Ovary (tissue), 9 donors: ENCODE data around the gene TBL2. TPM values are rescaled to one million over a fixed set of nuclear protein-coding genes. Genes with fewer than 3 reads are reported as not detected.
A peak's percentile ranks its signal among the peaks of the same experiment; 100 is the strongest.

ENCODE experiments used
- DNase-seq, 5 donors: peaks; one replicate each; pipeline ENCODE4 v3.0.0-alpha.2; 2019 to 2020
- H3K27ac ChIP-seq, 2 donors: fragments of 200-600 bp; one replicate each; pipeline versions ENCODE4 v1.5.1 to v1.8.0; 2019 to 2022
- H3K27me3 ChIP-seq: fragments of 200-600 bp; one replicate; pipeline ENCODE4 v1.8.0; 2022
- H3K36me3 ChIP-seq: fragments of 200-600 bp; sonication (generic); one replicate; pipeline ENCODE4 v1.5.1; 2019
- H3K4me1 ChIP-seq: one replicate; pipeline ENCODE4 v1.8.1; 2013; ENCODE audit warnings: mild to moderate bottlenecking, moderate library complexity; ENCODE audit not compliant: insufficient read depth
- H3K4me3 ChIP-seq: fragments of 200-600 bp; sonication (generic); one replicate; pipeline ENCODE4 v1.5.1; 2017
- H3K9me3 ChIP-seq, 2 donors: fragments of 200-600 bp in 1 of 2; sonication (generic) in 1 of 2; one replicate each; pipeline versions ENCODE4 v1.5.1 to v1.8.1; 2013 to 2019; ENCODE audit warnings: mild to moderate bottlenecking in 1 of 2, moderate library complexity in 1 of 2
- CTCF ChIP-seq, 3 donors: fragments of 450-650 bp in 2 of 3; fragments of 200-600 bp in 1 of 3; IDR thresholded peaks; one replicate each; pipeline versions ENCODE4 v1.5.1 to v1.8.0; 2016 to 2022; ENCODE audit warnings: antibody characterized with exemption in 3 of 3, mild to moderate bottlenecking in 1 of 3
- EP300 ChIP-seq: sonication (generic); formaldehyde crosslinking; IDR thresholded peaks from one replicate; pipeline ENCODE4 v1.6.1; 2017; ENCODE audit warnings: antibody characterized with exemption
- POLR2A ChIP-seq: fragments of 450-650 bp; IDR thresholded peaks from one replicate; pipeline ENCODE4 v1.6.1; 2017; ENCODE audit warnings: antibody characterized with exemption, mild to moderate bottlenecking, moderate library complexity
- WGBS, 3 donors: extraction: QIAGEN DNeasy Blood & Tissue Kit in 1 of 3; methylation state at CpG; one replicate each; pipeline versions ENCODE4 v1.1.5 to v1.1.7; 2013 to 2017; 5-methylcytosine and 5-hydroxymethylcytosine counted together
- intact Hi-C, 4 donors: fragments of 100-400 bp; cut with DNase I; formaldehyde crosslinking; loops; one replicate each; pipeline versions ENCODE4 v1.11.0 to v1.15.1; 2022 to 2023
- polyA plus RNA-seq, 2 donors: library from polyadenylated mRNA; stranded (reverse); fragments of 200-250 nt in 1 of 2; fragments of 350-450 nt in 1 of 2; fragmentation: Illumina TruSeq in 1 of 2; extraction: RNeasy Lipid Tissue Mini Kit (QIAGEN cat#74804) in 1 of 2; gene quantifications; one replicate each; pipeline ENCODE4 v1.2.3, GENCODE V29; 2013 to 2014
- total RNA-seq, 7 donors: library from RNA; depleted of rRNA in 2 of 7; stranded (reverse); fragments of >200 nt in 2 of 7; fragmentation: NEBNext Ultra II Directional in 3 of 7; extraction: Animal tissue kit (Norgen Biotek cat#: 25700) in 3 of 7; gene quantifications; one replicate each; pipeline versions ENCODE4 v1.1.0 to v1.2.4, GENCODE V29; 2016 to 2023
- donor health status: DM: no; HTN: no; CAD: no; lungs with moderate emphysema.
- donor health status: DM: no; HTN: no; CAD: no.
- donor health status: Bipolar disorder and iron deficiency.
- donor health status: DM: yes; HTN: yes; CAD: no.
- donor health status: DM: no; HTN: no; CAD: no.
- donor health status: DM: yes; HTN: yes; CAD: no.

Gene TBL2
- total and polyA plus RNA-seq, 9 donors: 26.6 to 47.3 (median 40.7) TPM

DNA sequence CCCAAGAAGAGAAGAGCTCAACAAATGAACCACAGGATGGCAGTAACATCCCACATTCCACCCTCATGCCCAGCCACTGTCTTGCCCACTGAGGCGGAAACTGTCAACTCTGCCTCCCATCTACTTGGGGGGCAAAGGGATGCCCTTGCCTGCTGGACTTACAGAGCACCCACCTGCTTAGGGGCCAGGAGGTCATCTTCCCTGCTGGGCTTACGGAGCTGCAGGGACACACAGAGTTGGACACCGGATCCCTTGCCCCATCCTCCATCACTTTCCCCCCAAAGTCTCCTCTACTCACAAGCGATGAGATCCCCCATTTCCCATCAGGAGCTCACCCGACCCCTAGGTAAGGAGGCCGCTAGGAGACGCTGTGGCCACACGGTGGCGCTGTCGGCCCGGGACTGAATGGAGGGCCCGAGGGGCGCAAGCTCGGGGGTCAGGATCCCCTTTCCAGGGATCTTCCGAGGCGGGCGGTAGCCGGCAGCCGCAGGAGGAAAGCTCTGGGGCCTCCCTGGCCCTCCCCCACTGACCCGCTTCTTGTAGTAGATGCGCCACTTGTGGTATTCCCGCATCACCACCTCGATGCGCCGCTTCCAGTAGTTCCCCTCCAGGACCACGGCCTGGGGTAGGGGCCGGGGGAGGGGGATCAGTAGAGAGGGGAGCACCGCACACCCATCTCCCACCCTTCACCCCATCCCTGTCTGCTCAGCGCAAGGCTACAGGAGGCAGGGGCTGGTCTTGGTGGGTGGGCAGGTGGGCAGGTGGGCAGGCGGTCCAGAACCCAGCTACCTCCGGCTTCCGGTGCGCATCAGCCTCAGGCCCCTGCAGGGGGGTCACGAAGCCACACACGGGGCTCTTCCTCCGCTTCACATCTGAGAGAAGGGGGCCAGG, 28.7 kb upstream of the TBL2 start:
- Histone ChIP-seq H3K9me3 (no peaks in the 10 kb centered on the region), H3K27me3 (no peaks in the 10 kb centered on the region), H3K27ac (no peak overlapping the region), H3K4me3 (no peak overlapping the region), H3K4me1 (no peaks in the 10 kb centered on the region), H3K36me3 (no peaks in the 10 kb centered on the region)
- DNase-seq: peak; percentile 48 to 77 (median 70)
- WGBS, 3 donors: 7 to 9% (median 8%) methylated on average over 27 to 36 of the region's 36 CpGs
- intact Hi-C loops: loop anchor here in 3 of 4 donors (1.0 to 10.0 kb wide), 5 partner anchors 58 to 250 kb away; partner anchors contain the start of gene VPS37D (in 2 of the 3)
- TF ChIP-seq CTCF (IDR thresholded peaks at IDR 0.05) (peak; percentile 69 to 84 (median 82)), EP300 (no peak), POLR2A (no peak)

DNA sequence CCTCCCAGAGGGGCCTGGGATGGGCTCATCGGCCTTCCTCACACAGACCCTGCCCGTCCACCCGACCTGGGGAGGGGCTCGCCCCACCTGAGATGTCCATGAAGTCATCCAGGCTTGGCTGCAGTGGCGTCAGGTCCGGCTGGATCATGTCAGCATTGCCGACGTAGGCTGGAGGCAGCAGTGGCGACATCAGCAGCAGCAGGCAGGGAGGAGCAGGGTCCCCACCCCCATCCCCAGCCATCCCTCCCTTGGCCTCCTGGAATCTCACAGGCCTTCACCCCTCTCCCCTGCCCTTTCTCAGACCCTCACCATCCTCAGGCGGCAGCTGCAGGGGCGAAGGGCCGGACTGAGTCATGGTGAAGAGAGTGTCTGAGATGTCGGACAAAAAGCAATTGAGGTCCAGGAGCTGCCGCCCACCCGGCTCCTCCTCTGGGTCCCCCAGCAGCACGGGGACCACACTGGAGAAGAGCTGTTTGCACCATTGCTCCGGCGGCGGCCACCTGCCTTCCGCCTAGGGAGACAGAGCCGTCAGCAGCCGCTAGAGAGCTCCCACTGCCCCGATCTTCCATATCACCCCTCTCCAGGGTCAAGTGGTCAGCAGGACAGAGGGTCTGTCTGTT, 27.3 kb upstream of the TBL2 start:
- DNase-seq: no peak
- intact Hi-C loops: loop anchor here in 3 of 4 donors (5.0 to 10.0 kb wide), 4 partner anchors 59 to 252 kb away; partner anchors contain the start of gene VPS37D (in 2 of the 3)
- no peaks in the 10 kb centered on the region for H3K4me1 ChIP-seq

DNA sequence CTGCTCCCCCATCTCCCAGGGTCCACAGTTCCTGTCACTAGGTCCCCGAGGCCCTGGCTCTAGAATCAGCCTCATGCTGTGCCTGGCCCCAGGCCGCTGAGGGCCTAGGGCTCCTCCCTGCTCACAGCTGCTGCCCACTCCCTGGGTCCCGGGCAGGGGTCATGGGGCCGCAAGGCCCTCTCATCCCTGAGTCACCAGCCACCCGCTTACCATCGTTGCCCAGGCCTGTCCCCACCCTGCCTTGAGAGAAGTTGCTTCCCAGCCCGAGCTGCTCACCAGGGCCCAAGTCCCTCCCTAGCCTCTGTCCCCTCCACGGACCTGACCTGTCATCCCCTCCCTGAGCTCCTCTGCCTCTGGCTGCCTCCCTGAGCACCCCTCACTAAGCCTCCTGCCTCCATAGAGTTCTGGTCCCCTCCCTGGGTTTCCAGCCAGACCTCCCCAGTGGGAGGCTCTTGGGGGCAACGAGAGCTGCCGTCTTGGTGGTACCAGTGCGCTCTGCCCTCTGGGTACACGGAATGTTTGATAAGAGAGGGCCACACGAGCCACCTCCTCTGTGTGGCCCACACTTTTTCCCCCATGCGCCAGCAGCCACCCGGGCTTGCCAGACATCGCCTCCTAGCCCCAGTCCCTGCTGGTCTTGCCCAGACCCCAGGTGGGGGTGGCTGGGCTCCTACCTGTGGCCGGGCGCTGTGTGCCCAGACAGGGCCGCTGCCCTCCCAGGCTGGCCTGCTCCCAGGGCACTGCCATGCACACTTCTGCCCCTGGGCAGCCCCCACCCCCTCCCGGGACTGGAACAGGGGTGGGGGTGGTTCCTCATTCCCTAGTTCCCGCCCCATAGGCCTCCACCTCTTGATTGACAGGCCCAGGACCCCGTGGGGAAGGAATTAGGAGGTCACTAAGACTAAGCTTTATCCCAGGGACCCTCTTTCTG, 24.6 kb upstream of the TBL2 start:
- Histone ChIP-seq H3K9me3 (no peaks in the 10 kb centered on the region), H3K27me3 (no peaks in the 10 kb centered on the region), H3K36me3 (no peaks in the 10 kb centered on the region), H3K4me1 (no peaks in the 10 kb centered on the region), H3K4me3 (no peak overlapping the region), H3K27ac (no peak overlapping the region)
- intact Hi-C loops: loop anchor here in 2 of 4 donors (10.0 kb wide), 2 partner anchors 62 to 252 kb away; partner anchors contain the start of gene VPS37D (in 2 of the 2)
- 69 to 76% (median 69%) methylated on average over 21 to 22 of the region's 22 CpGs for WGBS, 3 donors
- TF ChIP-seq POLR2A: no peak
- TF ChIP-seq EP300: no peak
- TF ChIP-seq CTCF (IDR thresholded peaks at IDR 0.05): no peak
- no peak for DNase-seq

More for the DNA sequence above, 27.3 kb upstream of the TBL2 start:
- Histone ChIP-seq H3K9me3 (no peaks in the 10 kb centered on the region), H3K36me3 (no peaks in the 10 kb centered on the region), H3K27me3 (no peaks in the 10 kb centered on the region), H3K27ac (no peak overlapping the region), H3K4me3 (no peak overlapping the region)
- WGBS, 3 donors: 54 to 62% (median 57%) methylated on average over 23 of the region's 23 CpGs
- TF ChIP-seq CTCF (IDR thresholded peaks at IDR 0.05): no peak
- no peak for TF ChIP-seq POLR2A
- no peak for TF ChIP-seq EP300

- TF ChIP-seq POLR2A (no peak), EP300 (no peak), CTCF (IDR thresholded peaks at IDR 0.05) (no peak)
- intact Hi-C loops: loop anchor here in 2 of 4 donors (10.0 kb wide), 2 partner anchors 65 to 255 kb away; partner anchors contain the start of gene VPS37D (in 2 of the 2)
- Histone ChIP-seq H3K27ac (no peak overlapping the region), H3K9me3 (no peaks in the 10 kb centered on the region), H3K4me3 (no peak overlapping the region), H3K36me3 (no peaks in the 10 kb centered on the region), H3K4me1 (no peaks in the 10 kb centered on the region), H3K27me3 (no peaks in the 10 kb centered on the region)
- DNase-seq: no peak
- WGBS, 3 donors: 65 to 73% (median 73%) methylated on average over 7 of the region's 7 CpGs
Observed at GRCh38 chr7:73599916-73600315, 21.5 kb upstream of the TBL2 start.
